Caco-2 (cell line): ENCODE data around the gene SLC5A11. TPM values are rescaled to one million over a fixed set of nuclear protein-coding genes. Genes with fewer than 3 reads are reported as not detected.

Experiments
- BruUV-seq: library from RNA; stranded (reverse); fragments of 400-500 nt; replicated peaks from 2 replicates; lab custom pipeline; 2021; lab: Mats Ljungman, UMichigan
- CTCF ChIA-PET: fragments of 300-600 bp; sonication (Branson Sonifier 250); formaldehyde crosslinking; loops from one replicate; lab custom pipeline; 2022; ENCODE audit warnings: antibody characterized with exemption; lab: Charles Lee
- POLR2A ChIA-PET: fragments of 300-600 bp; sonication (Branson Sonifier 250); formaldehyde crosslinking; loops from one replicate; lab custom pipeline; 2022; ENCODE audit warnings: antibody characterized with exemption; lab: Charles Lee
- DNase-seq, 2 experiments: peaks; one replicate each; pipeline versions ENCODE4 v3.0.0 to v3.0.0-alpha.2; 2020 to 2022
- H3K27me3 ChIP-seq: replicated peaks from 2 replicates; pipeline ENCODE4 v1.6.0; 2011; ENCODE audit warnings: low read length; ENCODE audit not compliant: control insufficient read depth, insufficient read depth
- H3K36me3 ChIP-seq: 2 replicates; pipeline ENCODE4 v1.5.1; 2011; ENCODE audit warnings: low read length; ENCODE audit not compliant: control insufficient read depth, insufficient read depth
- H3K4me1 ChIP-seq: fragments of 250-450 bp; sonication (Bioruptor Pico); 2 replicates; pipeline ENCODE4 v1.5.1; 2020; ENCODE audit warnings: mild to moderate bottlenecking
- H3K4me3 ChIP-seq: 2 replicates; pipeline ENCODE4 v1.5.1; 2011; ENCODE audit warnings: low read depth, mild to moderate bottlenecking, control low read depth, low read length
- H3K9me3 ChIP-seq: fragments of 250-450 bp; sonication (Bioruptor Pico); 2 replicates; pipeline ENCODE4 v1.5.1; 2020; ENCODE audit warnings: mild to moderate bottlenecking, moderate library complexity
- H3K27ac Mint-ChIP-seq: one replicate; pipeline ENCODE4 v1.8.0; 2022; ENCODE audit warnings: mixed read lengths; ENCODE audit not compliant: unreplicated experiment
- H3K27me3 Mint-ChIP-seq: one replicate; pipeline ENCODE4 v1.8.0; 2022; ENCODE audit warnings: mixed read lengths; ENCODE audit not compliant: insufficient read depth, unreplicated experiment
- H3K36me3 Mint-ChIP-seq: one replicate; pipeline ENCODE4 v1.8.0; 2022; ENCODE audit warnings: mild to moderate bottlenecking, mixed read lengths; ENCODE audit not compliant: insufficient read depth, unreplicated experiment
- H3K4me1 Mint-ChIP-seq: one replicate; pipeline ENCODE4 v1.8.0; 2022; ENCODE audit warnings: low read depth, mixed read lengths; ENCODE audit not compliant: unreplicated experiment
- H3K4me3 Mint-ChIP-seq: one replicate; pipeline ENCODE4 v1.8.0; 2022; ENCODE audit warnings: mild to moderate bottlenecking, moderate library complexity, mixed read lengths; ENCODE audit not compliant: unreplicated experiment
- H3K9me3 Mint-ChIP-seq: one replicate; pipeline ENCODE4 v1.8.0; 2022; ENCODE audit warnings: mixed read lengths; ENCODE audit not compliant: unreplicated experiment
- intact Hi-C: fragments of 100-400 bp; cut with micrococcal nuclease; formaldehyde crosslinking; loops from one replicate; pipeline ENCODE4 v1.10.0; 2022; ENCODE audit not compliant: unreplicated experiment
- total RNA-seq: library from RNA; stranded (reverse); gene quantifications from 2 replicates; pipeline ENCODE4 v1.2.3, GENCODE V29; 2022
- TF ChIP-seq, protein P1 (sequence below), 2 experiments: fragments of 200-600 bp in 1 of 2; IDR thresholded peaks; 1 replicate in 1 of 2; 2 replicates in 1 of 2; pipeline versions ENCODE4 v1.5.1 to v1.8.0; 2011 to 2022; ENCODE audit warnings: antibody characterized with exemption in 1 of 2, control low read depth in 1 of 2, inconsistent platforms in 1 of 2, low read depth in 1 of 2, low read length in 1 of 2, mild to moderate bottlenecking in 1 of 2, moderate library complexity in 1 of 2; ENCODE audit not compliant: insufficient read depth in 1 of 2, severe bottlenecking in 1 of 2, unreplicated experiment in 1 of 2

Gene SLC5A11
- total RNA-seq, 1 experiment from 2014 or later, result 0.95 TPM

DNA sequence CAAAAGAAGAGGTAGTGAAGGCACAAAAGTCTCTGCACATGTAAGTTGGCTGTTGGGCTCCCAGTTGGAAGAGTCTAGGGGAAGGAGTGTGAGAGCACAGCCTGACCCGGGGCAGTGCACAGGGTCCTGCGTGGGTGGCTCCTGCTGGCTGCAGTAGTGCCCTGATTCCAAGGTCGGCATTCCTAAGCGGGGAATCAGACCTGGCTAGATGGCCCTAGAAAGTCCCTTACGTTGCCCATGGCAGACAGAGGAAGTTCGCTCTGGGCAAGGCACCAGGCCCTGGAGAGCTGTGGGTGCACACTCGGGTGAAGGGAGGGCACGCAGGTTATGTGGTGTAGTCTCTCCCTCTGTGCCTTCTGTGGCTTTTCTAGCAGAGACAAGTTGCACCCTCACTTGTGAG is 22.8 kb upstream of the SLC5A11 start:
- no peak for DNase-seq
- BruUV-seq, result no TSS peak
- H3K9me3 ChIP-seq, result no peaks in the 10 kb centered on the region
- Mint-ChIP-seq H3K36me3 (peaks cover 86% of the 10 kb centered on the region), H3K9me3 (no peaks in the 10 kb centered on the region), H3K27me3 (no peaks in the 10 kb centered on the region), H3K4me3 (no peak overlapping the region), H3K4me1 (no peaks in the 10 kb centered on the region), H3K27ac (no peak overlapping the region)
- intact Hi-C loops, result no loop called here
- no peaks in the 10 kb centered on the region for H3K4me1 ChIP-seq
- no peak overlapping the region for H3K4me3 ChIP-seq
- H3K36me3 ChIP-seq, result no peaks in the 10 kb centered on the region; the same call in 1 of the 2 replicates
- TF ChIP-seq, protein P1, sequence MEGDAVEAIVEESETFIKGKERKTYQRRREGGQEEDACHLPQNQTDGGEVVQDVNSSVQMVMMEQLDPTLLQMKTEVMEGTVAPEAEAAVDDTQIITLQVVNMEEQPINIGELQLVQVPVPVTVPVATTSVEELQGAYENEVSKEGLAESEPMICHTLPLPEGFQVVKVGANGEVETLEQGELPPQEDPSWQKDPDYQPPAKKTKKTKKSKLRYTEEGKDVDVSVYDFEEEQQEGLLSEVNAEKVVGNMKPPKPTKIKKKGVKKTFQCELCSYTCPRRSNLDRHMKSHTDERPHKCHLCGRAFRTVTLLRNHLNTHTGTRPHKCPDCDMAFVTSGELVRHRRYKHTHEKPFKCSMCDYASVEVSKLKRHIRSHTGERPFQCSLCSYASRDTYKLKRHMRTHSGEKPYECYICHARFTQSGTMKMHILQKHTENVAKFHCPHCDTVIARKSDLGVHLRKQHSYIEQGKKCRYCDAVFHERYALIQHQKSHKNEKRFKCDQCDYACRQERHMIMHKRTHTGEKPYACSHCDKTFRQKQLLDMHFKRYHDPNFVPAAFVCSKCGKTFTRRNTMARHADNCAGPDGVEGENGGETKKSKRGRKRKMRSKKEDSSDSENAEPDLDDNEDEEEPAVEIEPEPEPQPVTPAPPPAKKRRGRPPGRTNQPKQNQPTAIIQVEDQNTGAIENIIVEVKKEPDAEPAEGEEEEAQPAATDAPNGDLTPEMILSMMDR (IDR thresholded peaks at IDR 0.05; ENCODE audit: insufficient read depth in 1 of 2, low read depth in 1 of 2, low read length in 1 of 2, severe bottlenecking in 1 of 2, unreplicated experiment in 1 of 2), result no peak
- POLR2A ChIA-PET, result no interaction called here
- no peaks in the 10 kb centered on the region for H3K27me3 ChIP-seq
- CTCF ChIA-PET, result no interaction called here

DNA sequence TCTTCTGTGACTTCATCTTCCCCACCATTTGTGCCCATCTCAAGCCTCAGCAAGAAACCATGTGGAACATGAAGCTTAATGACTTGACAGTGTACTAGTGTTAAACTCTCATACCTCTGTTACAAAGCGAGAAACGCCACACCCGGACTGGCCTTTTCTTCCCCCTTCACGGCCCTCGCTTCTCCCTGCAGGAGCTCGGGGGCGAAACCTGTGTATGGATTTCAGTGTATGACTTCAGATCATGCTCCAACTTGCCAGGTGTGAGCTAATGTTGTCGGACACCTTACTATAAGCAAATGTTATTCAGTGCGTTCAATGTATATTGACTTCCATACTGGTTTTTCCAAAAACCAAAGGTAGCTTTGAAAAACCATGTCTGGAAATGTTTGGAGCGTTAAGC is 20.1 kb upstream of the SLC5A11 start:
- Mint-ChIP-seq H3K27me3 (no peaks in the 10 kb centered on the region), H3K9me3 (no peaks in the 10 kb centered on the region), H3K27ac (no peak overlapping the region), H3K36me3 (peaks cover 62% of the 10 kb centered on the region), H3K4me3 (no peak overlapping the region), H3K4me1 (no peaks in the 10 kb centered on the region)
- Histone ChIP-seq H3K9me3 (no peaks in the 10 kb centered on the region), H3K27me3 (no peaks in the 10 kb centered on the region), H3K36me3 (no peaks in the 10 kb centered on the region), H3K4me3 (no peak overlapping the region), H3K4me1 (no peaks in the 10 kb centered on the region)
- ChIA-PET POLR2A (no interaction called here), CTCF (no interaction called here)
- no peak for DNase-seq
- TF ChIP-seq, protein P1 (IDR thresholded peaks at IDR 0.05; ENCODE audit: insufficient read depth in 1 of 2, low read depth in 1 of 2, low read length in 1 of 2, severe bottlenecking in 1 of 2, unreplicated experiment in 1 of 2), result no peak
- no TSS peak for BruUV-seq
- intact Hi-C loops, result no loop called here

DNA sequence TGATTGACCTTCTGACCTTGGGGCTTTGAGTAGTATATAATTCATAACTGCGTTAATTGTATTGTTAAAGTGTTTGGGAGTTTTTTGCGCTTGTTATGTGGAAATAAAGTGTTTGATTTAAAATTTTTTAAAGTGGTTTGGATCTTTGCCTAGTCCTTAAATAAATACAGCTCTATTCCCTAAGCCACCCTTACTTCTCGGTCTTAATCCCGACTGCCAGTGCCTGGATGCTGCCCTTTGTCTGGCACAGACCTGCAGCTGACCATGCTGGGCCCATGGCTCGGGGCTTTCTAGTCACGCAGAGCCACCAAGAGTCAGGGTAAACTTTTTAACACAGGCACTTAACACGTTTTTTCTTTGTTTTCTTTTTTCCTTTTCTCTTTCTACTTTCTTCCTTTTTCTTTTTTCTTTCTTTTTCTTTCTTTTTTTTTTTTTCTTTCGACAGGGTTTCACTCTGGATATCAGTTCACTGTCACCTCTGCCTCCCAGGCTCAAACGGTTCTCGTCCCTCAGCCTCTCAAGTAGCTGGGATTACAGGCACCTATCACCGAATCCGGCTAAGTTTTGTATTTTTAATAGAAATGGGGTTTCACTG is 19.6 kb upstream of the SLC5A11 start:
- Mint-ChIP-seq H3K4me1 (no peaks in the 10 kb centered on the region), H3K36me3 (peaks cover 57% of the 10 kb centered on the region), H3K4me3 (no peak overlapping the region), H3K27me3 (no peaks in the 10 kb centered on the region), H3K9me3 (no peaks in the 10 kb centered on the region), H3K27ac (no peak overlapping the region)
- intact Hi-C loops, result no loop called here
- Histone ChIP-seq H3K36me3 (no peaks in the 10 kb centered on the region), H3K4me1 (no peaks in the 10 kb centered on the region), H3K27me3 (no peaks in the 10 kb centered on the region), H3K4me3 (no peak overlapping the region), H3K9me3 (no peaks in the 10 kb centered on the region)
- ChIA-PET CTCF (no interaction called here), POLR2A (no interaction called here)
- no peak for DNase-seq
- TF ChIP-seq, protein P1 (IDR thresholded peaks at IDR 0.05; ENCODE audit: insufficient read depth in 1 of 2, low read depth in 1 of 2, low read length in 1 of 2, severe bottlenecking in 1 of 2, unreplicated experiment in 1 of 2), result no peak
- BruUV-seq, result no TSS peak
